ENCODE data around the gene SCYL1.

Gene SCYL1

DNA sequence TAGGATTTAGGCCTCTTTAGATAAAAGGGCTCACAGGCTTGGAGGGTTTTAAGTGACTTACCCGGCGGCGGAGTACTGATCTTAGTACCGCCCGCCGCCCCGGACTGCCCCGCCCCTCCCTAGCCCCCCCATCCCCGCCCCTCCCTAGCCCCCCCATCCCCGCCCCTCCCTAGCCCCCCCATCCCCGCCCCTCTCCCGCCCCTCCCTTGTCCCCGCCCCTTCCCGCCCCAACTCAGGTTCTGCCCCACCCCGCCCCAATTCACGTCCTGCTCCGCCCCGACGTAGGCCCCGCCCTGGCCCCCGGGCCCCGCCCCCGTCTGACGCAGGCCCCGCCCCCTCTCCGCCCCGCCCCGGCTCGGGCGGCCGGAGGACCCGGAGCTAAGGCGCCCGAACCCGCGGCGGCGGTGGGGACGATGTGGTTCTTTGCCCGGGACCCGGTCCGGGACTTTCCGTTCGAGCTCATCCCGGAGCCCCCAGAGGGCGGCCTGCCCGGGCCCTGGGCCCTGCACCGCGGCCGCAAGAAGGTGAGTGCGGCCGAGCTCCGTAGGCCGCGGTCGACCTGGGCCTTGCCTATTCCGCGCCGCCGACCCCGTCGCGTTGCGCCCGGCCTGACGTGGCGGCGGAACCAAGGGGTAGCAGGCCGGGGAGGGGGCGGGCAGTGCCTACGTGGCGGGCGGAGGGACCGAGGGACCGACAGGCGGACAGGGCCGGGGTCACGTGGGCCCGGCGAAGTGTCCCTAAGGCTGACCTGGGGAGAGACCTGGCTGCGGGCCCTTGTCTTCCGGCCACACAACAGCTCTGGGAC is at the start of gene SCYL1:
SCYL1 (plus strand) TSS at position 343 of the 805 bp plus-strand sequence; CDS start at position 414, 71 bp downstream.
- peak; percentile 73 to 74 for DNase-seq (ENCODE audit: low read depth in 1 of 2, low spot score in 1 of 2)

- DNase-seq (ENCODE audit: low read depth in 1 of 2, low spot score in 1 of 2) = no peak
These were observed 48.2 kb upstream of the SCYL1 start for GRCh38 chr11:65476632-65477148.

GRCh38 chr11:65477149-65477965 is 47.5 kb upstream of the SCYL1 start:
- peak; percentile 84 to 89 for DNase-seq (ENCODE audit: low read depth in 1 of 2, low spot score in 1 of 2)

DNA sequence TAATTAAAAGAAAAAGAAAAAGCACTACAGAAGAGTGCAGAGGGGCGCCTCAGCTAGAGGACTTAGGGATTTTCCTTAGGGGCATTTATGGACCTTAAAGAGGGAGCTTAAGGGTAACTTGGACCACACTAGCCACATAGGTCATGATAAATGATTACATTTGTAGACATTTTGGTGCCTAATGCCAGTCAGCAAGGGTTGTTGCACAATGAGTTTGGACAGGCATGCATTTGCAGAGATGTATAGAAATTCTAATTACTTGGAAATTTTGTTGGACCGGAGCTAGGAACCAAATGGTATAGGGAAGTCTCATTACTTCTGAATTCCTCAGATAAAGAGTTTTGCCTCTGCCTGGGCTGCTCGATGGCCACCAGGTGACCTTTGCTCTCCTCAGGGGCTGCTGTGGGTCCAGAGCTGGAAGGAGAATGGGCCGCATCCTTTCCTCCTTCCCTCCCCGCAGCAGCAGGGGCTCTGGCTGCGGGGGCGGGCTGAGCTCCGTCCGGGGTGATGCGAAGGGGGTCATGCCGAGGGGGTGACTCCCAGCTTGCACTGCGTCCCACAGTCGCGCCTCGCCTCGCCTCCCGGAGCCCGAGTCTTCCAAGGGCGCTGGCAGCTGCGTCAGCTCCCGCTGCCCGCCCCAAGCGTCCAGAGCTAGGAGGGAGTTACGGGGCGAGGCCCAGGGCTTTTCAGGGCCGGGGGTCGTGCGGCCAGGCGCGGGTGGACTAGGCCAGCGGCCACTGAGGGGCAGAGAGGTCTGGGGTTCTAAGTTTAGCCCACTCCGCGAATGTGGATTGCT is 46.3 kb upstream of the SCYL1 start:
- DNase-seq (ENCODE audit: low read depth in 1 of 2, low spot score in 1 of 2) = no peak

GRCh38 chr11:65479184-65480145 is 45.4 kb upstream of the SCYL1 start:
- no peak for DNase-seq (ENCODE audit: low read depth in 1 of 2, low spot score in 1 of 2)

DNA sequence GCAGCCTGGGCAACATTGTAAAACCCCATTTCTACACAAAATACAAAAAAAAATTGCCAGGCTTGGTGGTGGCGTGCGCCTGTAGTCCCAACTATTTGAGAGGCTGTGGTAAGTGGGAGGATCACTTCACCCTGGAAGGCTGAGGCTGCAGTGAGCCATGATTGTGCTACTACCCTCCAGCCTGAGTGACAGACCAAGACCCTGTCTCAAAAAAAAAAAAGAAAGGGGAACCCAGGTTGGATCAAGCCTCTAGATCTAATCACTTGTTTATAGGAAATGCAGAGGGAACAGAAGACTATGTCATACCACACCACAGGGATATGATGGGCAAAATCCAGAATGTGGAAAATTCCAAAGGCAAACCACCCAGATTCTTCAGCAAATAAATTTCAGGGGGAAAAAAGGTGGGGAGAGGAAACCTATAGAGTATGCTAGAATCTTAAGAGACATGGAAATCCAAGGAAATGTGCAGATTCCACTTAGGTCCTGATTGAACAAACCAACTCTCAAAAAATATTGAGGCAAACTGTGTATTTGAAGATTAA is 42.5 kb upstream of the SCYL1 start:
- no peak for DNase-seq (ENCODE audit: low read depth in 1 of 2, low spot score in 1 of 2)

DNA sequence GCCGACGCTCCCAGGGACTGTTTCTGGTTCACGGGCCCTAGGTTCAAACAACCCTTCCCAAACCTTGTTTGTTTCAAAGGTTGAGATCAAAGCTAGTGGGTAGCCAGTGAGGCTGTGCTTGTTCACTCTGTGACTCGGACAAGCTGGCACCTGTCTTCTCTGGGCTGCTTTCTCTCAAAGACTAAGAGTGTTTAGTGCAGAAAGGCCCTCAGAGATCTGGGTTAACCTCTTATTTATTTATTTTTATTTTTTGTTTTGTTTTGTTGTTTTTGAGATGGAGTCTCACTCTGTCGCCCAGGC is 39.0 kb upstream of the SCYL1 start:
- no peak for DNase-seq (ENCODE audit: low read depth in 1 of 2, low spot score in 1 of 2)

DNA sequence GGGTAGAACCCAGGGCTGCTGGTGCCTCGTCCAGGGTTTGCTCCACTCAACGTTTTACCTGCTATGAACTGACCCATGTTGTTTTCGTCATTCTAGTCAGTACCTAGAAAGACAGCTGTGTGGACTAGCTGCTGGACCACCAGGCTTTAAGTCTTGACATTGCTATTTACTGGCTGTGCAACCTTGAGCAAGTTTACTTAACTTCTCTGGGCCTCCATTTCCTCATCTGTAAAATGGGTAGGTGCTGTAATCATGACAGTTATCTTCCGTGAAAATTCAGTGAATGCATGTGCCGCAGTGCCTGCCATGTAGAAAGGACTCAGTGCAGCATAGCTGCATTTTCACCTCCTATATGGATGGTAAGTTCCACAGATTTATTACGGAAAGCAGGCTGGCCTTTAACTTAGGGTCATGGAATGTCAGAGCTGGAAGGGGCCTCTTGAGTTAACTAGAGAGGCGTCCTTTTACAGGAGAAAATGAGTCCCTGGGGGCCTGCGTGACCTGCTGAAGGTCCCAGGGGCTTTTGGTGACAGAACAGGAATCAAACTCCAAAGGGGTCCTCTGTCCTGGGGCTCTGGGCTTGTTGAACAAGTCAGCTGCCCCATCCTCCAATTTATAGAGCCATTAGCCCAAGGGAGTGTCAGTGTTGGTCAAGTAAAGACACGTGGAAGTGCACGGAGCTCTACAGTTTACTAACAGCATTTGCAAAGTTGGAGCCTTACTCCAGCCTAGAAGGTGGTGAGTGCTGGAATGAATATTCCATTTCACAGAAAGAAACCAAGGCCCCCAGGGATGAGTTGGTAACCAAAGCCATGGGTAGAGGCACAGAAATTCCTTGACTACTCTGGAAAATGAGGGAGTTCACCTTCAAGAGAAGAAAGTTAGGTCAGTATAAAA is 38.1 kb upstream of the SCYL1 start:
- no peak for DNase-seq (ENCODE audit: low read depth in 1 of 2, low spot score in 1 of 2)

DNA sequence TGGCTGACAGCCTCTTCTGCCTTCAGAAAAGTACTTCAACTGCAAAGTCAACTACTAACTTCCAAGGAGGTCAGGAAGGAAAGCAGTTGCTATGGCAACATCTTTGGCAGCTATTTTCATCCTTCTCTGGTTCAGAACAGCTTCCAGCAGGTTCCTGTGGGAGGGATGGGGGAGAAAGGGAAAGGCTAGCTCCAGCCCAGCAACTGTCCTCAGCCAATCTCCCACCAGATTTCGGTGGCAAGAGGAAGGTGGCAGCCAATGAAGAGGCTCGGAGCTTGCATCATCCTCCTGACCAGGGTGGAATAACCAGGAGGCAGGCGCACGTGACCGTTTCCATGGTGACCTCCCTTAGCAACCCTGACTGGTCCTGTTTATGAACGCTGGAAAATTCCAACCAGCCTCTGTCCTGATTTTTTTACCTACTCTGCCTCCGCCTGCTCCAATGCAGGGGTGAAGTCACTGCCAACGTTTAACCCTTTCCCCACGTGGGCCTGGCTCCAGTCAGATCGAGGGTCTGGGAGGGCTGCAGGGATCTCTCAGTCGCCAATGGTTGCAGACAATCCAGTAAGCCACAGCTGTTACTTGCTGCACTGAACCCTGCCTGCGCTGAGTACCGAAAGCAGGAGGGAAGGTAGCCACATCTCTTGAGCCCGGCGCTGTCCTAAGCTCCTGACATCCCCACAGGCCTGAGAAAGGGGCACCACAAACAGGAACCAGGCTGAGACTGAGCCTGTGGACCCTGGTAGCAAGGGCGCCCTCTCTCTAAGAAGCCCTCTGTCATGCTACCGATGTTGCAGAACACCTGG is 37.2 kb upstream of the SCYL1 start:
- no peak for DNase-seq (ENCODE audit: low read depth in 1 of 2, low spot score in 1 of 2)

GRCh38 chr11:65488273-65489034 is 36.4 kb upstream of the SCYL1 start:
- no peak for DNase-seq (ENCODE audit: low read depth in 1 of 2, low spot score in 1 of 2)

GRCh38 chr11:65489035-65489705 is 35.7 kb upstream of the SCYL1 start:
- no peak for DNase-seq (ENCODE audit: low read depth in 1 of 2, low spot score in 1 of 2)

- no peak for DNase-seq (ENCODE audit: low read depth in 1 of 2, low spot score in 1 of 2)
These were observed 35.1 kb upstream of the SCYL1 start for GRCh38 chr11:65489706-65490320.

DNA sequence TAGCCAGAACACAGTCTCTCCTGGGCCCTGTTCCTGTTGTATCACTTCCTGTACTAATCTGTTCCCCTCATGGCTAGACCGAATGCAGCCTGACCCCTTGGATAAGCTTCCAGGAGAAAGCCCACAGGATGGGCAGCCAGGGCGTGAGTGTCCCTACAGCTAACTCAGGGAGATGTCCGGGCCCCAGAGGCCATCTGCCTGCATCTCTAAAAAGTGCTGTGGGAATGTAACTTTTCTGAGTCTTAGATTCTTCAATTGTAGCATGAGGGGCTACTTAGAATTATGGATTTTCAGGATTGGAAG is 33.8 kb upstream of the SCYL1 start:
- no peak for DNase-seq (ENCODE audit: low read depth in 1 of 2, low spot score in 1 of 2)

DNA sequence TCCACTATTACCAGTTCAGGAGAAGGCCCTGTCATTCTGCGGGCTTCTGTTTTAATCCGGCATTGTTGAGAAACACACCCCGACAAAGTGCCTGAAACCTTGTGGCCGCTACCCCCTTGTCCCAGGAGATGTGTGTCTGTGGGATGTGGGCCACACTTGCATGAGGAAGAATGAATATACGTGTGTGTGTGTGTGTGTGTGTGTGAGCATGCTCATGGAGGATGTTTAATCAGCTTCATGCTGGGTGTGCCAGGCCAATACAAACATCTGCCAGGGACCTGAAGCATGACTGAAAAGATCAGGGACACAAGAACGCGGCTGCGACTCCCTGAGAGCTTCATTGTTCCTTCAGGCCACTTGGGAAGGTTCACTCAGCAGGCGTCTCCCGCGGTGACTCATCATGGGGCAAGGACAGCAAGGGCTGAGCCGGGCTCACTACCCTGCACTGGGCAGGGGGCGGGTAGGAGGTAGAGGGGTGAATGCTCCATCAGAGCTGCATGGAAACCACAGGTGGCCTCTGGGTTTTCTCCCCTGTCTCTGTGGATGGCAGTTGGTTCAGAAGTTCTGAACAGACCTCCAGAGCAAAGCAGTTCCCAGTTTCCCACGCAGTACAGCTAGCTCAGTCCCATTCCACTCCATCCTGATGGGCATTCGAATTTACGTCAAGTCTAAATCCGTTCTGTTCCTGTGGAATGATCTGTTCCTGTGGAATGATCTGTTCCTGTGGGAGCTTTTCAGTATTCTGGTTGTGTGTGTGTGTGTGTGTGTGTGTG is 33.1 kb upstream of the SCYL1 start:
- DNase-seq (ENCODE audit: low read depth in 1 of 2, low spot score in 1 of 2) = no peak

DNA sequence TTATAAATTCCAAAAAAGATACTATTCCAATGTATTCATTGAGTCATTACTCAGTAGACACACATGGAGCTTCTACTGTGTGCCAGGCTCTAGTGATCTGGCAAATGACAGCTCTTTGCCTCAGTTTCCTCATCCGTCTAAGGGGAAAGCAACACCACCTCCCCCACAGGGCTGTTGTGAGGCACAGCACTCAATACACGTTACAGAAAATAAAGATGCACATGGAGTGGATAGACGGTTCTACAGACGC is 32.6 kb upstream of the SCYL1 start:
- DNase-seq (ENCODE audit: low read depth in 1 of 2, low spot score in 1 of 2) = no peak

DNA sequence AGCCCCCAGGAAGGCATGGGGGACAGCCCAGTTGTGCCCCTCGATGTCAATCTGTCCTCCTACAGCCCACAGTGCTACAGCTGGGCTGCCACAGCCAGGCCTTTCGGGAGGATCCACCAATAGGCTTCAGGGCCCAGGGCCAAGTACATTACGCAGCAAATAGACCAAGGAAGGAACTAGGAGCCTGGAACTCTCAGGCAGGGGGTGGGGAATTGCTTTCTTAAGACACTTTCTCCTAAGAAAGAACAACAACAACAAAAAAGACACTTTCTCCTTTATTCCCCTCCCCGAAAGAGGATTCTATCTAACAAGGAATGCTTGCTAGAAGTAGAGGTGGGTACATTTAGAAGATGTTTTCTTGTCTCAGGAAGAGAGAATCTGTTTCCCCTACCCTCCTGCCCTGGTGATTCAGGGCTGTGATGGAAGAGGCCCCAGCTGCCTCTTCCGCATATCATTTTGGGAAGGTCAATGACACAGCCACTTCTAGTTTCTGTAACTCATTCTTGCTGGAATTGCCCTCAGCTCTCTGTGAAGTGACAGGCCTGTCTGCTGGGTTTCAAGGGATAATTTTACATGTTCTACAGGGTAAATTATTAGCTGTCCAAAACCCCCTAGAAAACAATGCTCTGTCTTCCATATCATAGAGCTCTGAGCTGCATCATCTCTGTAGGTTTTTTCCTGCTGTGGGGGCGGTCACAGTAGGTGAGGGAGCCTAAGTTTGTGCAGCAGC is 32.1 kb upstream of the SCYL1 start:
- no peak for DNase-seq (ENCODE audit: low read depth in 1 of 2, low spot score in 1 of 2)

Measured in stimulated activated CD4-positive, alpha-beta T cell treated with anti-CD3 and anti-CD28 coated beads, Interleukin-15, amount 100 ng/mL, for 1 hour (primary cell).